Activated gamma-delta T cell treated with Interleukin-2 at 50 U/mL for 16 hours (primary cell): Measurements from ENCODE around the gene CTSV.
A peak's percentile ranks its signal among the peaks of the same experiment; 100 is the strongest.
"Not testable (repeated sequence)": the region's sequence is repeated elsewhere in the genome, so short reads cannot be mapped to it uniquely, and the experiment has no call there.

Experiments
- DNase-seq: peaks from one replicate; pipeline ENCODE4 v3.0.0-alpha.2; 2020

The CTSV gene

DNA sequence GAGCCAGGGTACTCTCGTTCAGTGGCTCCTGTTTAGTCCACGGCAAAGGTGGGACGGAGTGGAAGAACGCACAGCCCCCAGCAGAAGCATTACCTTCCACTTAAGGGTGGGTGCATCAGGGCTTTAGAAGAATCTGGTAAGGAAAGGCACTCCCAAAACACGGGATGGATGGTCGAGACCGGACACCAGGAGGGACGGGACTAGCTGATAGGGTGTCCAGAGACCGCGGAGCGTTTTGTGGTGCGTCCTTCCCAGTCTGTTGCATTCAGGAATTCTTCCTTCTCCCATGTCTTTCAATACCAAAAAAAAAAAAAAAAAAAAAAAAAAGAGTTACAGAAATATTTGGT lies 545 bp upstream of the CTSV start:
- DNase-seq, result no peak

DNA sequence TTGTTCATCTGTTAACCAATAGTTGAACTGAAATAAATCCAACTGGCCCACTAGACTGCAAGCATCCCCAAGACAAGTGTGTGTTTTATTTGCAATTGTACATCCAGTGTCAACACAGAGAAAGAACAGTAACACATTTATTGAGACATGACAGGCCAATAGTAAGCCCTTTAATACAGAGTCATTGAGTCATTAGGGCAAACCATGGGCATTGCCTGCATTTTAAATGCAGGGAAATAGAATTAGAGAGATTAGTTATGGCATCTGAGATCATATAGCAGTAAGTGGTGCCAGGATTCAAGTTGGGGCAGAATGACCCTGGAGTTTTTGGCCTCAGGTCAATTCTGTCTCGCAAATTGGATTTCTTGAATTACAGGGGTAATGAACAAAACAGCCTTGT lies 15.4 kb downstream of the CTSV start:
- DNase-seq, result not testable (repeated sequence)

- peak; percentile 59 for DNase-seq
These were observed 25.5 kb downstream of the CTSV start for GRCh38 chr9:97013151-97014132.

GRCh38 chr9:97012617-97013016 lies 26.3 kb downstream of the CTSV start:
- DNase-seq, result not testable (repeated sequence)

GRCh38 chr9:97002195-97002594 lies 36.7 kb downstream of the CTSV start:
- not testable (repeated sequence) for DNase-seq

DNA sequence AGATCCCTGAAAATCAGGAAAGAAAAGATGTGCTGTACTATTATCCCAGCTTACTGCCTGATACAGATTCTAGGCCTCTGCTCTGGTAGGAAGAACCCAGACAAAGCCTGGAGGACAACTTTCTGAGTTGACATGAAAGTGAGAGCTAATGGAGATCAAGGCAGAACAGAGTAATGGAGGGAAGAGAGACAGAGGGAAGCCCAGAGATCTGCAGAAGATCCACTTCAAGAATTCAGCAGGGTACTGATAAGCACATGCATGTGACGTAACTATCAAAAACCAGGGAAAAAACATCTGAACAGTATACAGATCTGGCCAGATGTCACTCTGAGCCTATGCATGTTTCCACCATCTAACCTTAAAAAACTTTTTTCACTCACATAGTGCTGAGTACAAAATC lies 37.6 kb downstream of the CTSV start:
- DNase-seq, result not testable (repeated sequence)

DNA sequence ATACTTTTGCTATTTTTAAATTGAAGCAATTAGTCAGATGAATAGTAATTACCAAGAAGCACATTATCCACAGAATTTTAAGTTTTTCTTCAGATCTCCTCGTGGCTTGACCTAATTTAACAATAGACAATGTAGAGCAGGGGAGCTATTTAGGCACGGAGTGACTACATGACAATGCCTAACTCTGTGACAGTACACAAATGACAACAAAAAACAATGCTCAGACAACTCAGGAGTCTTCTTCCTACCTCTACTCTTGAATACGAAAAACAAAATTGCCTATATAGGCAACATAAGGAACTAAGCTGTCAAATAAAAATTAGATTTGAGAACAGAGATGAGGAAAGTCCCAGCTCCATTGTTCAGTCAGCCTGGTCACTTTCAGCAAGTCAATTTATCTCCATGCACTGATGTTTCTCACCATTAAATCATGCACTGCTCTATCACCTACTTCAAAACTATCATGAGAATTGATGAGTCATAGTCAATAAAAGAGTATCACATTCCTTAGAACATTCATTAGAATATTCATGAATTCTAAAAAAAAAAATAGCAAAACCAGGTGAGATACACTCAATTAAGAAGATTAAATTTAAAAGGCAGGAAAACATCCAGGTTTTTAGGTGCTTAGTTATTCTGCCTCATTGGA lies 38.7 kb downstream of the CTSV start:
- not testable (repeated sequence) for DNase-seq

- DNase-seq, result not testable (repeated sequence)
These were observed 39.2 kb downstream of the CTSV start for GRCh38 chr9:96999733-97000132.

- not testable (repeated sequence) for DNase-seq
These were observed 41.8 kb downstream of the CTSV start for GRCh38 chr9:96997009-96997701.

DNA sequence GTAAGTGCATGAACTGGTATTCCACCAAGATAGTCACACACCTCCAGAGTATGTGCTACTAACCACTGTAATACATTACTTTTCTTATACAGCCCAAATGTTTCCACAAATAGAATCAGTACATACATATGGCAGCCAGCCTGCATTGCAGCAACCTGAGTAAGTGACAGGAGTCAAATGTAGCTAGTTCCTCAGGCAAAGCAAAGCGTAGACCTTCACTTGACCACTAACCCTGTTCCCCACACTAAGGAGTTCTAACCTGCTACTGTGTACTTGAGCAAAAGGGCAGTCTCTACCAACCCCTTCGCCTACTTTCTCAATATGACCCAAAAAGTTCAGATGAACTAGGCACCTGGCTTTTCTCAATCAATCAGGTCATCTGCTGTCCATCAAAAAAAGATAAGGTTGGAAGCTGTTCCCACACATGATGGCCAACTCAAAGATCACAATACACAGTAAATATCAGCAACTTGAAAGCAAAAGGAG lies 44.4 kb downstream of the CTSV start:
- DNase-seq, result not testable (repeated sequence)

- DNase-seq, result not testable (repeated sequence)
These were observed 46.6 kb downstream of the CTSV start for GRCh38 chr9:96992303-96992702.

DNA sequence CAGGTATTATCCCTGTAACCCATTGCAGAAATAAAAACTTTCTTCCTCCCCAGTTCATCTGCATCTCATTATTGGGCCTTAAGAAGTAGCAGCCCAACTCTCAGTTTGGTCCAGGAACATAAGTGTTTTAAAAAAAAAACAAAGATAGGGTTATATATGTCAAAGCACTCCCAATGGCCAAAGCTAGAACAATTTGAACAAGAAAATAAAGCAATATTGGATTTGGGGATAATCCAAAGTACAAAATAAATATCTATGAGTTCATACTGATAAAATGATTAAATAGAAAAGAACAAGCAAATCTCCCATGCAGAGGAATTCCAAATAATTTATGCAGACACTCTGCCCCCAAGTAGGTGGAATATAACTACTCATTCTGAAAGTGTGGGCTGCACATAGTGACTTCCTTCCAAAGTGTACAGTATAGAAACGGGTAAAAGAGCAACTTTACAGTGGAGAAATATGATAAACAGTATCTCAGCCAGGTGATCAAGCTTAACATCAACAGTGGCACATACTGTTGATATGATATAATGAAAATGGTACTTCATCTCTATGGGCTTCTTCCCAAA lies 49.1 kb downstream of the CTSV start:
- DNase-seq, result not testable (repeated sequence)

DNA sequence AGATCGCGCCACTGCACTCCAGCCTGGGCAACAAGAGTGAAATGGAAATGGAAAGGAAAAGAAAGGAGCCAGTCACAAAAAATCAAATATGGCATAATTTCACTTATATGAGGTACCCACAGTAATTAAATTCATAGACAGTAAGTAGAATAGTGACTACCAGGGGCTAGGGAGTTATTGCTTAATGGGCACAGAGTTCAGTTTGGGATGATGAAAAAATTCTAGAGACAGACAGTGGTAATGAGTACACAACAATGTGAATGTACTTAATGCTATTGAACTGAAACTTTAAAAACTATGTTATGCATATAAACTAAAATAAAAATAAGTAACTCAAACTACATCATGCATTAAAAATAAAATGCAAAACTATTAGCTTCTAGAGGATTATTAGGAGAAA lies 54.1 kb downstream of the CTSV start:
- DNase-seq, result not testable (repeated sequence)

DNA sequence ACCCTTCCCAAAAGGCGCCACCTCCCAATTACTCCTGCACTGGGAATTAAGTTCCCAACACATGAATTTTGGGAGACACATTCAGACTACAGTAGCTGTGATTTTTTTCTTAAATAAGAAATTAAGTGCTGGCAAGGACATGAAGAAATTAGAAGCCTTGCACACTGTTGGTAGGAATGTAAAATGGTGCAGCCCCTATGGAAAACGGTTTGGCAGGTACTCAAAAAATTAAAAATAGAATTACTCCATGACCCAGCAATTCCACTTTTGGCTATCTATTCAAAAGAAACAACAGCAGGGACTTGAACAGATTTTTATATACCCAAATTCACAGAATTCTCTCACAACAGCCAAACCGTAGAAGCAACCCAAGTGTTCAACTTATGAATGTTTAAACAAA lies 54.8 kb downstream of the CTSV start:
- DNase-seq, result not testable (repeated sequence)

GRCh38 chr9:96983496-96984122 lies 55.3 kb downstream of the CTSV start:
- not testable (repeated sequence) for DNase-seq
